HEK293 (cell line): ENCODE measurements around the gene CHRNE.
A peak's percentile ranks its signal among the peaks of the same experiment; 100 is the strongest.

Experiments
- KLF8 ChIP-seq: fragments of 450-650 bp; formaldehyde crosslinking; IDR thresholded peaks from 2 replicates; pipeline ENCODE4 v1.5.1; 2016; ENCODE audit warnings: missing biosample characterization, missing genetic modification characterization
- PRDM1 ChIP-seq: fragments of 450-650 bp; formaldehyde crosslinking; IDR thresholded peaks from 2 replicates; pipeline ENCODE4; 2016; ENCODE audit warnings: missing biosample characterization, missing genetic modification characterization
- SETDB1 ChIP-seq: IDR thresholded peaks from one replicate; pipeline ENCODE4 v1.6.1; 2017; ENCODE audit warnings: mild to moderate bottlenecking, low read length, moderate library complexity, mixed read lengths; ENCODE audit not compliant: insufficient read length
- SP2 ChIP-seq: fragments of 450-650 bp; formaldehyde crosslinking; IDR thresholded peaks from 2 replicates; pipeline ENCODE4 v1.5.1; 2016; ENCODE audit warnings: missing biosample characterization, missing genetic modification characterization
- SP7 ChIP-seq: fragments of 450-650 bp; formaldehyde crosslinking; IDR thresholded peaks from 2 replicates; pipeline ENCODE4 v1.5.1; 2016; ENCODE audit warnings: missing biosample characterization, missing genetic modification characterization
- ZBTB1 ChIP-seq: fragments of 450-650 bp; formaldehyde crosslinking; IDR thresholded peaks from 2 replicates; pipeline ENCODE4 v1.5.1; 2016; ENCODE audit warnings: missing biosample characterization, missing genetic modification characterization
- ZBTB20 ChIP-seq: fragments of 450-650 bp; formaldehyde crosslinking; IDR thresholded peaks from 2 replicates; pipeline ENCODE4 v1.5.1; 2016; ENCODE audit warnings: missing biosample characterization, missing genetic modification characterization
- ZEB2 ChIP-seq: fragments of 450-650 bp; formaldehyde crosslinking; IDR thresholded peaks from 2 replicates; pipeline ENCODE4 v1.5.1; 2016; ENCODE audit warnings: missing biosample characterization, missing genetic modification characterization
- ZNF341 ChIP-seq: fragments of 450-650 bp; formaldehyde crosslinking; IDR thresholded peaks from 2 replicates; pipeline ENCODE4; 2016; ENCODE audit warnings: low read depth, missing biosample characterization, missing genetic modification characterization
- ZNF366 ChIP-seq: fragments of 450-650 bp; formaldehyde crosslinking; conservative IDR thresholded peaks from 2 replicates; pipeline ENCODE4 v1.5.1; 2016; ENCODE audit warnings: missing biosample characterization, missing genetic modification characterization
- ZNF433 ChIP-seq: fragments of 450-650 bp; formaldehyde crosslinking; IDR thresholded peaks from 2 replicates; pipeline ENCODE4 v1.5.1; 2016; ENCODE audit warnings: missing biosample characterization, missing genetic modification characterization, low read depth
- ZNF558 ChIP-seq: fragments of 450-650 bp; formaldehyde crosslinking; IDR thresholded peaks from 2 replicates; pipeline ENCODE4 v1.5.1; 2016; ENCODE audit warnings: missing biosample characterization, missing genetic modification characterization
- ZNF610 ChIP-seq: fragments of 450-650 bp; formaldehyde crosslinking; IDR thresholded peaks from 2 replicates; pipeline ENCODE4 v1.5.1; 2016; ENCODE audit warnings: missing biosample characterization, missing genetic modification characterization, borderline replicate concordance
- ZNF76 ChIP-seq: fragments of 450-650 bp; formaldehyde crosslinking; IDR thresholded peaks from 2 replicates; pipeline ENCODE4; 2016; ENCODE audit warnings: low read depth, missing biosample characterization, missing genetic modification characterization, borderline replicate concordance
- ZNF843 ChIP-seq: fragments of 450-650 bp; formaldehyde crosslinking; IDR thresholded peaks from 2 replicates; pipeline ENCODE4 v1.5.1; 2016; ENCODE audit warnings: missing biosample characterization, missing genetic modification characterization
- ZSCAN16 ChIP-seq: fragments of 450-650 bp; formaldehyde crosslinking; IDR thresholded peaks from 2 replicates; pipeline ENCODE4 v1.5.1; 2016; ENCODE audit warnings: missing biosample characterization, missing genetic modification characterization
- ZSCAN18 ChIP-seq: fragments of 450-650 bp; formaldehyde crosslinking; IDR thresholded peaks from 2 replicates; pipeline ENCODE4 v1.5.1; 2016; ENCODE audit warnings: missing biosample characterization, missing genetic modification characterization
- TF ChIP-seq, protein P1 (sequence below): fragments of 450-650 bp; formaldehyde crosslinking; IDR thresholded peaks from 2 replicates; pipeline ENCODE4 v1.5.1; 2016; ENCODE audit warnings: missing biosample characterization, missing genetic modification characterization, borderline replicate concordance
- TF ChIP-seq, protein P2 (sequence below): fragments of 450-650 bp; formaldehyde crosslinking; IDR thresholded peaks from 2 replicates; pipeline ENCODE4 v1.5.1; 2017; ENCODE audit warnings: missing biosample characterization, missing genetic modification characterization
- TF ChIP-seq, protein P3 (sequence below): fragments of 450-650 bp; formaldehyde crosslinking; IDR thresholded peaks from 2 replicates; pipeline ENCODE4 v1.5.1; 2016; ENCODE audit warnings: missing biosample characterization, missing genetic modification characterization, low read depth
- TF ChIP-seq, protein P4 (sequence below): fragments of 450-650 bp; formaldehyde crosslinking; optimal IDR thresholded peaks from 2 replicates; pipeline ENCODE3; 2016; ENCODE audit warnings: missing biosample characterization, mild to moderate bottlenecking, missing genetic modification characterization
- TF ChIP-seq, protein P5 (sequence below): fragments of 450-650 bp; formaldehyde crosslinking; IDR thresholded peaks from 2 replicates; pipeline ENCODE4 v1.5.1; 2016; ENCODE audit warnings: missing biosample characterization, missing genetic modification characterization

The CHRNE gene

DNA sequence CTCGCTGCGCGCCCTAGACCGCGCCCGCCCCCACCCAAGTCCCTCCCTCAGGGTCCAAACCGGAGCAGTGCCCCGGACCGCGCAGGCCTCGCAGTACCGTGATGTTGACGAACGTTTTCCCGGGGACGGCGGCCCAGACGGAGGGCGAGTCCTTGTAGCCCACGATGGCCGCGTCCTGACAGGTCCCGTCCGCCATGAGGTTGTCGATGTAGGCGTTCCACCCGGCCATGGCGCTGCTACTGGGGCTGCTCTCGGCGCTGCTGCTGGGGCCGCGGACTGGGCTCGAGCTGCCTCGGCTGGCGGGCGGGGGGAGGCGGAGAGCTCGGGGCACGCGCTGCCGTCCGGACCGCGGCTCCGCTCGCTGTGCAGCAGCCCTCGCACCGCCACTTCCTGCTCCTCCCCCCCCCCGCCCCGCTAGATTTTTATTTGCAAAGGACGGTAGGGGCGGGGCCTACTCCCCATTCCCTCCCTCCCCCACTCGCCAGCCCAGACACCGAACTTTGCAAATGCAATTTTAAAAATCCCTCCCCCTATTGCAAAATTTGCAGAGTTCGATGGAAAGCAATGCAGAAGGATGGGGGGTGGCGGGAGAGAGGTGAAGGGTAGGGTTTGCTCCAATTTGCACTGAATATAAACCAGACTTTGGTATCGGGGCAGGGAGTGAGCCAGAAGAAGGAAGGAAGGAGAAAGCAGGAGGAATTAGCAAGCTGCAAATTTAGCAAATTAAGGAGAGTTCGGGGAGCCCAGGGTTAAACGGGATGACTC, 45.5 kb upstream of the CHRNE start, which contains the start of gene PFN1 (continued):
- TF ChIP-seq, protein P1, sequence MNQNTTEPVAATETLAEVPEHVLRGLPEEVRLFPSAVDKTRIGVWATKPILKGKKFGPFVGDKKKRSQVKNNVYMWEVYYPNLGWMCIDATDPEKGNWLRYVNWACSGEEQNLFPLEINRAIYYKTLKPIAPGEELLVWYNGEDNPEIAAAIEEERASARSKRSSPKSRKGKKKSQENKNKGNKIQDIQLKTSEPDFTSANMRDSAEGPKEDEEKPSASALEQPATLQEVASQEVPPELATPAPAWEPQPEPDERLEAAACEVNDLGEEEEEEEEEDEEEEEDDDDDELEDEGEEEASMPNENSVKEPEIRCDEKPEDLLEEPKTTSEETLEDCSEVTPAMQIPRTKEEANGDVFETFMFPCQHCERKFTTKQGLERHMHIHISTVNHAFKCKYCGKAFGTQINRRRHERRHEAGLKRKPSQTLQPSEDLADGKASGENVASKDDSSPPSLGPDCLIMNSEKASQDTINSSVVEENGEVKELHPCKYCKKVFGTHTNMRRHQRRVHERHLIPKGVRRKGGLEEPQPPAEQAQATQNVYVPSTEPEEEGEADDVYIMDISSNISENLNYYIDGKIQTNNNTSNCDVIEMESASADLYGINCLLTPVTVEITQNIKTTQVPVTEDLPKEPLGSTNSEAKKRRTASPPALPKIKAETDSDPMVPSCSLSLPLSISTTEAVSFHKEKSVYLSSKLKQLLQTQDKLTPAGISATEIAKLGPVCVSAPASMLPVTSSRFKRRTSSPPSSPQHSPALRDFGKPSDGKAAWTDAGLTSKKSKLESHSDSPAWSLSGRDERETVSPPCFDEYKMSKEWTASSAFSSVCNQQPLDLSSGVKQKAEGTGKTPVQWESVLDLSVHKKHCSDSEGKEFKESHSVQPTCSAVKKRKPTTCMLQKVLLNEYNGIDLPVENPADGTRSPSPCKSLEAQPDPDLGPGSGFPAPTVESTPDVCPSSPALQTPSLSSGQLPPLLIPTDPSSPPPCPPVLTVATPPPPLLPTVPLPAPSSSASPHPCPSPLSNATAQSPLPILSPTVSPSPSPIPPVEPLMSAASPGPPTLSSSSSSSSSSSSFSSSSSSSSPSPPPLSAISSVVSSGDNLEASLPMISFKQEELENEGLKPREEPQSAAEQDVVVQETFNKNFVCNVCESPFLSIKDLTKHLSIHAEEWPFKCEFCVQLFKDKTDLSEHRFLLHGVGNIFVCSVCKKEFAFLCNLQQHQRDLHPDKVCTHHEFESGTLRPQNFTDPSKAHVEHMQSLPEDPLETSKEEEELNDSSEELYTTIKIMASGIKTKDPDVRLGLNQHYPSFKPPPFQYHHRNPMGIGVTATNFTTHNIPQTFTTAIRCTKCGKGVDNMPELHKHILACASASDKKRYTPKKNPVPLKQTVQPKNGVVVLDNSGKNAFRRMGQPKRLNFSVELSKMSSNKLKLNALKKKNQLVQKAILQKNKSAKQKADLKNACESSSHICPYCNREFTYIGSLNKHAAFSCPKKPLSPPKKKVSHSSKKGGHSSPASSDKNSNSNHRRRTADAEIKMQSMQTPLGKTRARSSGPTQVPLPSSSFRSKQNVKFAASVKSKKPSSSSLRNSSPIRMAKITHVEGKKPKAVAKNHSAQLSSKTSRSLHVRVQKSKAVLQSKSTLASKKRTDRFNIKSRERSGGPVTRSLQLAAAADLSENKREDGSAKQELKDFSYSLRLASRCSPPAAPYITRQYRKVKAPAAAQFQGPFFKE = peak; percentile 50; the same call in 1 of the 2 replicates
- TF ChIP-seq ZNF610 (tag by site-specific recombination) (0 out of 2 replicates have a peak, but pooled peaks have one; percentile 16), SP2 (peak; percentile 14), ZNF558 (tag by site-specific recombination) (0 out of 2 replicates have a peak, but pooled peaks have one; percentile 42), ZBTB1 (tag by site-specific recombination) (peak; percentile 13; the same call in 1 of the 2 replicates), PRDM1 (peak; percentile 84), ZBTB20 (tag by site-specific recombination) (peak; percentile 51; the same call in 1 of the 2 replicates), ZNF433 (tag by site-specific recombination) (0 out of 2 replicates have a peak, but pooled peaks have one; percentile 5), KLF8 (tag by site-specific recombination) (peak; percentile 48; the same call in 1 of the 2 replicates), ZNF843 (tag by site-specific recombination) (0 out of 2 replicates have a peak, but pooled peaks have one; percentile 10), SP7 (tag by site-specific recombination) (peak; percentile 34; the same call in 1 of the 2 replicates), ZEB2 (tag by site-specific recombination) (peak; percentile 97), ZNF76 (tag by site-specific recombination) (peak; percentile 53), ZNF366 (tag by site-specific recombination) (peak; percentile 99), ZSCAN16 (tag by site-specific recombination) (0 out of 2 replicates have a peak, but pooled peaks have one; percentile 12), ZNF341 (tag by site-specific recombination) (peak; percentile 84), ZSCAN18 (tag by site-specific recombination) (0 out of 2 replicates have a peak, but pooled peaks have one; percentile 46), SETDB1 (no peak)
- TF ChIP-seq, protein P2, sequence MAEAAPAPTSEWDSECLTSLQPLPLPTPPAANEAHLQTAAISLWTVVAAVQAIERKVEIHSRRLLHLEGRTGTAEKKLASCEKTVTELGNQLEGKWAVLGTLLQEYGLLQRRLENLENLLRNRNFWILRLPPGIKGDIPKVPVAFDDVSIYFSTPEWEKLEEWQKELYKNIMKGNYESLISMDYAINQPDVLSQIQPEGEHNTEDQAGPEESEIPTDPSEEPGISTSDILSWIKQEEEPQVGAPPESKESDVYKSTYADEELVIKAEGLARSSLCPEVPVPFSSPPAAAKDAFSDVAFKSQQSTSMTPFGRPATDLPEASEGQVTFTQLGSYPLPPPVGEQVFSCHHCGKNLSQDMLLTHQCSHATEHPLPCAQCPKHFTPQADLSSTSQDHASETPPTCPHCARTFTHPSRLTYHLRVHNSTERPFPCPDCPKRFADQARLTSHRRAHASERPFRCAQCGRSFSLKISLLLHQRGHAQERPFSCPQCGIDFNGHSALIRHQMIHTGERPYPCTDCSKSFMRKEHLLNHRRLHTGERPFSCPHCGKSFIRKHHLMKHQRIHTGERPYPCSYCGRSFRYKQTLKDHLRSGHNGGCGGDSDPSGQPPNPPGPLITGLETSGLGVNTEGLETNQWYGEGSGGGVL (tag by site-specific recombination) = peak; percentile 89
- TF ChIP-seq, protein P3, sequence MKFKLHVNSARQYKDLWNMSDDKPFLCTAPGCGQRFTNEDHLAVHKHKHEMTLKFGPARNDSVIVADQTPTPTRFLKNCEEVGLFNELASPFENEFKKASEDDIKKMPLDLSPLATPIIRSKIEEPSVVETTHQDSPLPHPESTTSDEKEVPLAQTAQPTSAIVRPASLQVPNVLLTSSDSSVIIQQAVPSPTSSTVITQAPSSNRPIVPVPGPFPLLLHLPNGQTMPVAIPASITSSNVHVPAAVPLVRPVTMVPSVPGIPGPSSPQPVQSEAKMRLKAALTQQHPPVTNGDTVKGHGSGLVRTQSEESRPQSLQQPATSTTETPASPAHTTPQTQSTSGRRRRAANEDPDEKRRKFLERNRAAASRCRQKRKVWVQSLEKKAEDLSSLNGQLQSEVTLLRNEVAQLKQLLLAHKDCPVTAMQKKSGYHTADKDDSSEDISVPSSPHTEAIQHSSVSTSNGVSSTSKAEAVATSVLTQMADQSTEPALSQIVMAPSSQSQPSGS (tag by site-specific recombination) = no peak
- TF ChIP-seq, protein P4, sequence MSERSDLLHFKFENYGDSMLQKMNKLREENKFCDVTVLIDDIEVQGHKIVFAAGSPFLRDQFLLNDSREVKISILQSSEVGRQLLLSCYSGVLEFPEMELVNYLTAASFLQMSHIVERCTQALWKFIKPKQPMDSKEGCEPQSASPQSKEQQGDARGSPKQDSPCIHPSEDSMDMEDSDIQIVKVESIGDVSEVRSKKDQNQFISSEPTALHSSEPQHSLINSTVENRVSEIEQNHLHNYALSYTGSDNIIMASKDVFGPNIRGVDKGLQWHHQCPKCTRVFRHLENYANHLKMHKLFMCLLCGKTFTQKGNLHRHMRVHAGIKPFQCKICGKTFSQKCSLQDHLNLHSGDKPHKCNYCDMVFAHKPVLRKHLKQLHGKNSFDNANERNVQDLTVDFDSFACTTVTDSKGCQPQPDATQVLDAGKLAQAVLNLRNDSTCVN (tag by site-specific recombination) = peak; percentile 95
- TF ChIP-seq, protein P5, sequence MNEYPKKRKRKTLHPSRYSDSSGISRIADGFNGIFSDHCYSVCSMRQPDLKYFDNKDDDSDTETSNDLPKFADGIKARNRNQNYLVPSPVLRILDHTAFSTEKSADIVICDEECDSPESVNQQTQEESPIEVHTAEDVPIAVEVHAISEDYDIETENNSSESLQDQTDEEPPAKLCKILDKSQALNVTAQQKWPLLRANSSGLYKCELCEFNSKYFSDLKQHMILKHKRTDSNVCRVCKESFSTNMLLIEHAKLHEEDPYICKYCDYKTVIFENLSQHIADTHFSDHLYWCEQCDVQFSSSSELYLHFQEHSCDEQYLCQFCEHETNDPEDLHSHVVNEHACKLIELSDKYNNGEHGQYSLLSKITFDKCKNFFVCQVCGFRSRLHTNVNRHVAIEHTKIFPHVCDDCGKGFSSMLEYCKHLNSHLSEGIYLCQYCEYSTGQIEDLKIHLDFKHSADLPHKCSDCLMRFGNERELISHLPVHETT = peak; percentile 81
